Panc1 (cell line): ENCODE measurements around the gene AURKB.

Experiments
- CTCF ChIP-seq: fragments of 450-650 bp; IDR thresholded peaks from 2 replicates; pipeline ENCODE4 v1.5.1; 2017; ENCODE audit warnings: mild to moderate bottlenecking
- POLR2AphosphoS5 ChIP-seq: IDR thresholded peaks from 2 replicates; pipeline ENCODE4 v1.6.1; 2012; ENCODE audit warnings: mild to moderate bottlenecking, low read depth, low read length, moderate library complexity
- REST ChIP-seq, 2 experiments: IDR thresholded peaks; 2 replicates each; pipeline ENCODE4 v1.6.1; 2011 to 2012; ENCODE audit warnings: low read depth in 2 of 2, control low read depth in 1 of 2, low read length in 1 of 2, mild to moderate bottlenecking in 1 of 2, moderate library complexity in 1 of 2; ENCODE audit not compliant: insufficient read depth in 1 of 2
- TCF7L2 ChIP-seq: IDR thresholded peaks from 2 replicates; pipeline ENCODE4 v1.6.1; 2011; ENCODE audit warnings: mild to moderate bottlenecking, low read depth, low read length, inconsistent platforms

GRCh38 chr17:8226536-8227237 lies 16.3 kb upstream of the AURKB start:
- TF ChIP-seq CTCF (no peak), TCF7L2 (no peak; the same call in 1 of the 2 replicates), REST (IDR thresholded peaks at IDR 0.05; ENCODE audit: insufficient read depth in 1 of 2, low read depth in 2 of 2, low read length in 1 of 2) (no peak), POLR2AphosphoS5 (peak; percentile 97)
